ENCODE results near the gene PAM. TPM values are rescaled to one million over a fixed set of nuclear protein-coding genes. Genes with fewer than 3 reads are reported as not detected.

Gene PAM
- total RNA-seq, 2 donors from 2014 or later: 2,512 to 4,531 TPM

- Histone ChIP-seq H3K9me3 (no peaks in the 10 kb centered on the region), H3K4me1 (peaks cover 0 to 60% of the 10 kb centered on the region in 2 donors), H3K36me3 (peaks cover 19% of the 10 kb centered on the region), H3K4me3 (no peak overlapping the region), H3K27ac (peak overlapping the region in 1 of 2 donors; percentile 3), H3K27me3 (no peaks in the 10 kb centered on the region)
- no peak for TF ChIP-seq CTCF (IDR thresholded peaks at IDR 0.05)
- DNase-seq (ENCODE audit: low spot score): no peak
These were observed 156.9 kb downstream of the PAM start for GRCh38 chr5:102911973-102912372.

GRCh38 chr5:102916109-102916508, 161.0 kb downstream of the PAM start:
- TF ChIP-seq CTCF (IDR thresholded peaks at IDR 0.05): no peak
- Histone ChIP-seq H3K9me3 (no peaks in the 10 kb centered on the region), H3K4me3 (no peak overlapping the region), H3K36me3 (peaks cover 19% of the 10 kb centered on the region), H3K27me3 (no peaks in the 10 kb centered on the region), H3K27ac (no peak overlapping the region), H3K4me1 (peaks cover 0 to 74% of the 10 kb centered on the region in 2 donors)
- no peak for DNase-seq (ENCODE audit: low spot score)

GRCh38 chr5:102918986-102919610, 164.0 kb downstream of the PAM start:
- peaks cover 20% of the 10 kb centered on the region for H3K36me3 ChIP-seq
- no peaks in the 10 kb centered on the region for H3K9me3 ChIP-seq
- H3K27me3 ChIP-seq: no peaks in the 10 kb centered on the region
- DNase-seq (ENCODE audit: low spot score): no peak
- no peak overlapping the region for H3K4me3 ChIP-seq
- H3K4me1 ChIP-seq: peaks cover 0 to 72% of the 10 kb centered on the region in 2 donors
- H3K27ac ChIP-seq: no peak overlapping the region
- no peak for TF ChIP-seq CTCF (IDR thresholded peaks at IDR 0.05)

GRCh38 chr5:102920762-102921161, 165.7 kb downstream of the PAM start:
- Histone ChIP-seq H3K9me3 (no peaks in the 10 kb centered on the region), H3K27me3 (no peaks in the 10 kb centered on the region), H3K36me3 (peaks cover 19% of the 10 kb centered on the region), H3K4me3 (no peak overlapping the region), H3K27ac (peak overlapping the region in 1 of 2 donors; percentile 29), H3K4me1 (peaks cover 0 to 70% of the 10 kb centered on the region in 2 donors)
- no peak for DNase-seq (ENCODE audit: low spot score)
- no peak for TF ChIP-seq CTCF (IDR thresholded peaks at IDR 0.05)

- no peaks in the 10 kb centered on the region for H3K27me3 ChIP-seq
- H3K36me3 ChIP-seq: peaks cover 26% of the 10 kb centered on the region
- H3K4me1 ChIP-seq: peaks cover 0 to 65% of the 10 kb centered on the region in 2 donors
- DNase-seq (ENCODE audit: low spot score): no peak
- H3K27ac ChIP-seq: peak overlapping the region in 1 of 2 donors; percentile 29
- no peak overlapping the region for H3K4me3 ChIP-seq
- TF ChIP-seq CTCF (IDR thresholded peaks at IDR 0.05): no peak
- no peaks in the 10 kb centered on the region for H3K9me3 ChIP-seq
These were observed 166.4 kb downstream of the PAM start for GRCh38 chr5:102921341-102922044.
